K562 (cell line): ENCODE results near the gene CYS1. TPM values are rescaled to one million over a fixed set of nuclear protein-coding genes. Genes with fewer than 3 reads are reported as not detected.

Experiments
- ATAC-seq: fragments of 200-7000 bp; cut with Tn5 transposase; 3 replicates; pipeline ENCODE4 v1.9.1; 2020; ENCODE audit warnings: moderate library complexity
- BruUV-seq: library from RNA; stranded (reverse); fragments of 400-500 nt; replicated peaks from 2 replicates; lab custom pipeline; 2021; lab: Mats Ljungman, UMichigan
- CTCF ChIA-PET: fragments of 300-600 bp; formaldehyde crosslinking; extraction: SDS; loops from one replicate; lab custom pipeline; 2021; ENCODE audit warnings: low intra/inter-chr PET ratio; lab: Yijun Ruan, JAX
- POLR2A ChIA-PET: fragments of 300-600, 350-650 bp; sonication (Branson Sonifier 250); formaldehyde crosslinking; extraction: SDS; loops from one replicate; lab custom pipeline; 2021; ENCODE audit warnings: antibody characterized with exemption, inconsistent platforms; lab: Yijun Ruan, JAX
- DNase-seq, 4 experiments: peaks; one replicate each; pipeline versions ENCODE4 v3.0.0 to v3.0.0-alpha.2; 2011 to 2018; ENCODE audit warnings: low spot score in 3 of 4, mixed read lengths in 3 of 4; ENCODE audit errors: extremely low read depth in 1 of 4
- FAIRE-seq: peaks from 2 replicates; lab custom pipeline; 2011; peaks lifted over from hg19 to GRCh38; lab: Jason Lieb, UNC
- H2AFZ ChIP-seq: 2 replicates; pipeline ENCODE4 v1.6.0; 2011; ENCODE audit warnings: low read depth, low read length, control low read depth, inconsistent platforms
- H3K27ac ChIP-seq: fragments of 200-600 bp; 3 replicates; pipeline ENCODE4 v1.8.0; 2011; ENCODE audit warnings: low read depth, mild to moderate bottlenecking, control low read depth, inconsistent platforms, low read length, moderate library complexity, mixed read lengths; ENCODE audit errors: extremely low read depth
- H3K27me3 ChIP-seq, 2 experiments: fragments of 300-600 bp in 1 of 2; 2 replicates in 1 of 2; 3 replicates in 1 of 2; pipeline versions ENCODE4 v1.6.0 to v1.8.0; 2011; ENCODE audit warnings: inconsistent platforms in 2 of 2, low read length in 2 of 2, mild to moderate bottlenecking in 1 of 2, mixed read lengths in 1 of 2, moderate library complexity in 1 of 2; ENCODE audit not compliant: control insufficient read depth in 2 of 2, insufficient read depth in 2 of 2
- H3K36me3 ChIP-seq: fragments of 300-600 bp; 3 replicates; pipeline ENCODE4 v1.8.0; 2011; ENCODE audit warnings: mild to moderate bottlenecking, low read length, inconsistent platforms; ENCODE audit not compliant: control insufficient read depth, insufficient read depth
- H3K4me1 ChIP-seq, 2 experiments: fragments of 200-600 bp in 1 of 2; replicated peaks in 1 of 2; 2 replicates in 1 of 2; 3 replicates in 1 of 2; pipeline versions ENCODE4 v1.5.1 to v1.8.0; 2011; ENCODE audit warnings: inconsistent platforms in 2 of 2, low read length in 2 of 2, mild to moderate bottlenecking in 1 of 2, mixed read lengths in 1 of 2, moderate library complexity in 1 of 2; ENCODE audit not compliant: control insufficient read depth in 2 of 2, insufficient read depth in 2 of 2
- H3K4me2 ChIP-seq: 2 replicates; pipeline ENCODE4 v1.6.1; 2011; ENCODE audit warnings: low read length, control low read depth, inconsistent platforms, mixed read lengths; ENCODE audit not compliant: insufficient read depth
- H3K4me3 ChIP-seq: fragments of 200-600 bp; sonication (generic), shearing (Covaris generic); 2 replicates; pipeline ENCODE4 v1.5.1; 2016; ENCODE audit warnings: control low read depth, inconsistent platforms
- H3K79me2 ChIP-seq: fragments of 200-600 bp; 3 replicates; pipeline ENCODE4 v1.8.0; 2011; ENCODE audit warnings: low read length, inconsistent platforms; ENCODE audit not compliant: control insufficient read depth, insufficient read depth
- H3K9ac ChIP-seq, 2 experiments: 2 replicates each; pipeline versions ENCODE4 v1.6.0 to v1.6.1; 2011; ENCODE audit warnings: low read depth in 2 of 2, low read length in 2 of 2, control low read depth in 1 of 2, inconsistent platforms in 1 of 2, mild to moderate bottlenecking in 1 of 2, mixed read lengths in 1 of 2; ENCODE audit not compliant: insufficient read depth in 1 of 2
- H3K9me1 ChIP-seq: one replicate; pipeline ENCODE4 v1.6.0; 2011; ENCODE audit warnings: inconsistent platforms, mild to moderate bottlenecking, low read length, moderate library complexity; ENCODE audit not compliant: control insufficient read depth, insufficient read depth
- H3K9me3 ChIP-seq: replicated peaks from 2 replicates; pipeline ENCODE4 v1.5.1; 2011; ENCODE audit warnings: low read depth, low read length, inconsistent platforms; ENCODE audit not compliant: control insufficient read depth, insufficient read depth
- H4K20me1 ChIP-seq: replicated peaks from 2 replicates; pipeline ENCODE4 v1.6.1; 2011; ENCODE audit warnings: low read length, inconsistent platforms, mixed read lengths; ENCODE audit not compliant: control insufficient read depth, insufficient read depth
- BRF1 ChIP-seq: IDR thresholded peaks from 3 replicates; pipeline ENCODE4 v1.6.1; 2011; ENCODE audit warnings: borderline replicate concordance, mild to moderate bottlenecking; ENCODE audit not compliant: insufficient read length; ENCODE audit errors: extremely low read depth
- CBX8 ChIP-seq: fragments of 200-600 bp; sonication (generic); IDR thresholded peaks from 2 replicates; pipeline ENCODE4 v1.6.1; 2012; ENCODE audit warnings: borderline replicate concordance, mixed run types, low read depth, mild to moderate bottlenecking, moderate library complexity, mixed read lengths, low read length, control low read depth, inconsistent platforms; ENCODE audit not compliant: poor library complexity, severe bottlenecking; ENCODE audit errors: extremely low read depth
- EZH2 ChIP-seq: IDR thresholded peaks from 2 replicates; pipeline ENCODE4 v1.6.1; 2012; ENCODE audit warnings: low read depth, mild to moderate bottlenecking, inconsistent platforms, low read length, borderline replicate concordance
- FOXA1 ChIP-seq: fragments of 450-650 bp; IDR thresholded peaks from 2 replicates; pipeline ENCODE4 v1.6.1; 2016; ENCODE audit warnings: mild to moderate bottlenecking, borderline replicate concordance
- JUN ChIP-seq, 2 experiments: sonication (generic) in 1 of 2; formaldehyde crosslinking in 1 of 2; IDR thresholded peaks; 2 replicates each; pipeline versions ENCODE4 v1.6.1 to v1.8.0; 2012 to 2022; ENCODE audit warnings: borderline replicate concordance in 2 of 2, mild to moderate bottlenecking in 2 of 2, improper control_type of control experiment in 1 of 2, low read depth in 1 of 2, low read length in 1 of 2, missing genetic modification reagents in 1 of 2
- NEUROD1 ChIP-seq: fragments of 150-350 bp; IDR thresholded peaks from 2 replicates; pipeline ENCODE4 v1.6.1; 2014; ENCODE audit warnings: borderline replicate concordance, low read length, low read depth; ENCODE audit not compliant: partially characterized antibody
- NFATC3 ChIP-seq: fragments of 450-650 bp; IDR thresholded peaks from 2 replicates; pipeline ENCODE4 v1.6.1; 2017; ENCODE audit warnings: mild to moderate bottlenecking
- PTTG1 ChIP-seq: fragments of 450-650 bp; IDR thresholded peaks from 2 replicates; pipeline ENCODE4 v1.6.1; 2016; ENCODE audit warnings: low read depth, mild to moderate bottlenecking, missing genetic modification characterization, missing compliant biosample characterization
- SIX5 ChIP-seq, 2 experiments: IDR thresholded peaks; 2 replicates each; pipeline ENCODE4 v1.6.1; 2011; ENCODE audit warnings: low read length in 2 of 2, borderline replicate concordance in 1 of 2, low read depth in 1 of 2, mild to moderate bottlenecking in 1 of 2, moderate library complexity in 1 of 2; ENCODE audit not compliant: insufficient read depth in 1 of 2
- ZNF780A ChIP-seq: fragments of 250-450 bp; sonication (Bioruptor Pico); IDR thresholded peaks from 2 replicates; pipeline ENCODE4 v1.5.0; 2021; ENCODE audit warnings: mild to moderate bottlenecking
- WGBS: fragments of 100-300 bp; shearing (Covaris generic); methylation state at CpG from one replicate; pipeline ENCODE4 v1.1.6; 2016; ENCODE audit warnings: low coverage, mixed read lengths; ENCODE audit not compliant: insufficient coverage; ENCODE audit errors: missing lambda C conversion rate; 5-methylcytosine and 5-hydroxymethylcytosine counted together
- in situ Hi-C: fragments of 300-500 bp; cut with MboI; formaldehyde crosslinking; loops from 4 replicates; pipeline ENCODE4 v1.15.0; 2018; ENCODE audit warnings: inconsistent platforms, mixed read lengths
- intact Hi-C: fragments of 100-400 bp; cut with micrococcal nuclease; formaldehyde crosslinking; loops from 2 replicates; pipeline ENCODE4 v1.14.2; 2022
- polyA plus RNA-seq, 8 experiments: library from polyadenylated mRNA; depleted of rRNA in 4 of 8; stranded (reverse) in 5 of 8; unstranded in 3 of 8; fragments of >200 nt; fragmentation: Nextera tagmentation in 2 of 8; fragmentation: Illumina TruSeq in 1 of 8; extraction: Ambion mirVana in 2 of 8; extraction: Trizol in 1 of 8; gene quantifications; 2 replicates each; pipeline versions ENCODE4 v1.2.1 to v1.2.3, GENCODE V29; 2011 to 2014; ENCODE audit warnings: inconsistent platforms in 1 of 8, missing spikeins in 1 of 8
- total RNA-seq, 7 experiments: library from RNA; depleted of rRNA in 6 of 7; stranded (reverse); fragments of >200 nt in 6 of 7; fragmentation: Illumina TruSeq in 2 of 7; extraction: Trizol in 2 of 7; gene quantifications; 2 replicates each; pipeline versions ENCODE4 v1.2.1 to v1.2.3, GENCODE V29; 2011 to 2021; ENCODE audit warnings: low replicate concordance in 1 of 7
- TF ChIP-seq, protein P1 (sequence below): fragments of 250-450 bp; sonication (Bioruptor Pico); IDR thresholded peaks from 2 replicates; pipeline ENCODE4 v1.8.0; 2021; ENCODE audit warnings: mild to moderate bottlenecking, moderate library complexity
- TF ChIP-seq, protein P2 (sequence below), 3 experiments: IDR thresholded peaks in 2 of 3; conservative IDR thresholded peaks in 1 of 3; 2 replicates each; pipeline ENCODE4 v1.5.1; 2011 to 2012; ENCODE audit warnings: low read length in 3 of 3, mild to moderate bottlenecking in 3 of 3, control low read depth in 2 of 3, improper control_type of control experiment in 1 of 3, inconsistent platforms in 1 of 3, low read depth in 1 of 3, mixed read lengths in 1 of 3, moderate library complexity in 1 of 3; ENCODE audit not compliant: insufficient read depth in 2 of 3
- TF ChIP-seq, protein P3 (sequence below): fragments of 250-450 bp; sonication (Bioruptor Pico); IDR thresholded peaks from 2 replicates; pipeline ENCODE4 v1.9.0; 2021; ENCODE audit warnings: mild to moderate bottlenecking, inconsistent platforms

CYS1 gene
- total and polyA plus RNA-seq, 9 of the 15 experiments (the other 6 are each of a cell fraction or from before 2014, with no cell fraction given), result 0.11 to 0.13 TPM; not detected in 7

DNA sequence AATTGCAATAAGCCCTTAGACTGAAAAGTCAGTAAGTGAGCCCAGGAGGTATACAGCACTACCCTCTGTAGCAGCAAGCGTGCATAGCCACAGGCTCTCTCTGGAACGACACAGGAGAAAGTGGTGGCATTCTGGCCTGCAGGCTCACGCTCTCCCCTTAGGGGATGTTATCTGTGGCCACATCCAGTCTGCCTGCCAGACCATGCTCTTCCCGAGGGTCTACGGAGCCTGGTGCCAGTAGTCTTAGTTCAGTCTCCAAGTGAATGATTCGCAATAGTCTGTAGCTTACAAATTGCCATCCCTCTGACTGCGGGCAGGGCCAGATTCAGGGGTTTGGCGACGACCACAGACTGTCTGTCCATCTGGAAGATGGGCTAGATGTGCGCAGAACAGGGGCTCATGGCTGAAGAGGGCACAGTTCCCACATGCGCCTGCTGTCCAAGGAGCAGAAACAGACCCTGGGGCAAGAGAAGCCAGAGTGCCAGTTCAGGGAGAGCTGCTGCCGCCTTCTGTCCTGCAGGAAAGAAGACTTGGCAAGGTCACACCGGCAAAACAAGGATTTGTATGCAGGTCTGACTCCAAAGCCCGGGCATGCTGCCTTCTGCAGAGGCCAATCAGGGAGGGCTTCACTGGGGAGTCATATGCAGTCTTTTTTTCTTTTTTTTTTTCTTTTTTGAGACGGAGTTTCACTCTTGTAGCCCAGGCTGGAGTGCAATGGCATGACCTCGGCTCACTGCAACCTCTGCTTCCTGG is 40.4 kb downstream of the CYS1 start:
- TF ChIP-seq, protein P1, sequence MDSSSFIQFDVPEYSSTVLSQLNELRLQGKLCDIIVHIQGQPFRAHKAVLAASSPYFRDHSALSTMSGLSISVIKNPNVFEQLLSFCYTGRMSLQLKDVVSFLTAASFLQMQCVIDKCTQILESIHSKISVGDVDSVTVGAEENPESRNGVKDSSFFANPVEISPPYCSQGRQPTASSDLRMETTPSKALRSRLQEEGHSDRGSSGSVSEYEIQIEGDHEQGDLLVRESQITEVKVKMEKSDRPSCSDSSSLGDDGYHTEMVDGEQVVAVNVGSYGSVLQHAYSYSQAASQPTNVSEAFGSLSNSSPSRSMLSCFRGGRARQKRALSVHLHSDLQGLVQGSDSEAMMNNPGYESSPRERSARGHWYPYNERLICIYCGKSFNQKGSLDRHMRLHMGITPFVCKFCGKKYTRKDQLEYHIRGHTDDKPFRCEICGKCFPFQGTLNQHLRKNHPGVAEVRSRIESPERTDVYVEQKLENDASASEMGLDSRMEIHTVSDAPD (CRISPR knock-in tag), result no peak
- no peak for TF ChIP-seq PTTG1 (tag)
- TF ChIP-seq, protein P2, sequence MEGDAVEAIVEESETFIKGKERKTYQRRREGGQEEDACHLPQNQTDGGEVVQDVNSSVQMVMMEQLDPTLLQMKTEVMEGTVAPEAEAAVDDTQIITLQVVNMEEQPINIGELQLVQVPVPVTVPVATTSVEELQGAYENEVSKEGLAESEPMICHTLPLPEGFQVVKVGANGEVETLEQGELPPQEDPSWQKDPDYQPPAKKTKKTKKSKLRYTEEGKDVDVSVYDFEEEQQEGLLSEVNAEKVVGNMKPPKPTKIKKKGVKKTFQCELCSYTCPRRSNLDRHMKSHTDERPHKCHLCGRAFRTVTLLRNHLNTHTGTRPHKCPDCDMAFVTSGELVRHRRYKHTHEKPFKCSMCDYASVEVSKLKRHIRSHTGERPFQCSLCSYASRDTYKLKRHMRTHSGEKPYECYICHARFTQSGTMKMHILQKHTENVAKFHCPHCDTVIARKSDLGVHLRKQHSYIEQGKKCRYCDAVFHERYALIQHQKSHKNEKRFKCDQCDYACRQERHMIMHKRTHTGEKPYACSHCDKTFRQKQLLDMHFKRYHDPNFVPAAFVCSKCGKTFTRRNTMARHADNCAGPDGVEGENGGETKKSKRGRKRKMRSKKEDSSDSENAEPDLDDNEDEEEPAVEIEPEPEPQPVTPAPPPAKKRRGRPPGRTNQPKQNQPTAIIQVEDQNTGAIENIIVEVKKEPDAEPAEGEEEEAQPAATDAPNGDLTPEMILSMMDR (IDR thresholded peaks at IDR 0.05 in 2 of 3, conservative IDR thresholded peaks at IDR 0.05 in 1 of 3; ENCODE audit: insufficient read depth in 2 of 3, low read depth in 1 of 3, low read length in 3 of 3), result no peak
- TF ChIP-seq BRF1, result no peak
- no peak for TF ChIP-seq NFATC3
- TF ChIP-seq ZNF780A, result no peak
- no peak for TF ChIP-seq FOXA1
- TF ChIP-seq, protein P3, sequence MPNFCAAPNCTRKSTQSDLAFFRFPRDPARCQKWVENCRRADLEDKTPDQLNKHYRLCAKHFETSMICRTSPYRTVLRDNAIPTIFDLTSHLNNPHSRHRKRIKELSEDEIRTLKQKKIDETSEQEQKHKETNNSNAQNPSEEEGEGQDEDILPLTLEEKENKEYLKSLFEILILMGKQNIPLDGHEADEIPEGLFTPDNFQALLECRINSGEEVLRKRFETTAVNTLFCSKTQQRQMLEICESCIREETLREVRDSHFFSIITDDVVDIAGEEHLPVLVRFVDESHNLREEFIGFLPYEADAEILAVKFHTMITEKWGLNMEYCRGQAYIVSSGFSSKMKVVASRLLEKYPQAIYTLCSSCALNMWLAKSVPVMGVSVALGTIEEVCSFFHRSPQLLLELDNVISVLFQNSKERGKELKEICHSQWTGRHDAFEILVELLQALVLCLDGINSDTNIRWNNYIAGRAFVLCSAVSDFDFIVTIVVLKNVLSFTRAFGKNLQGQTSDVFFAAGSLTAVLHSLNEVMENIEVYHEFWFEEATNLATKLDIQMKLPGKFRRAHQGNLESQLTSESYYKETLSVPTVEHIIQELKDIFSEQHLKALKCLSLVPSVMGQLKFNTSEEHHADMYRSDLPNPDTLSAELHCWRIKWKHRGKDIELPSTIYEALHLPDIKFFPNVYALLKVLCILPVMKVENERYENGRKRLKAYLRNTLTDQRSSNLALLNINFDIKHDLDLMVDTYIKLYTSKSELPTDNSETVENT, result no peak
- no peak for TF ChIP-seq CBX8
- no peak for TF ChIP-seq JUN (IDR thresholded peaks at IDR 0.05; ENCODE audit: borderline replicate concordance, low read depth, low read length)
- TF ChIP-seq JUN (CRISPR knock-in tag; IDR thresholded peaks at IDR 0.05; ENCODE audit: borderline replicate concordance), result no peak
- no peak for TF ChIP-seq NEUROD1
- TF ChIP-seq EZH2, result no peak
- TF ChIP-seq SIX5 (IDR thresholded peaks at IDR 0.05; ENCODE audit: borderline replicate concordance in 1 of 2, insufficient read depth in 1 of 2, low read depth in 1 of 2, low read length in 2 of 2), result no peak
- TF ChIP-seq, all 486 proteins: peak for 0
- BruUV-seq, result no TSS peak
- WGBS, result 72% methylated on average over 14 of the region's 16 CpGs
- ChIA-PET POLR2A (interaction anchor here (0.6 to 1.4 kb wide), 5 partner anchors 10 to 196 kb away, joined by 3 to 4 read pairs (median 3); partner anchors contain the start of gene TAF1B), CTCF (no interaction called here)
- Histone ChIP-seq H3K9me3 (0 out of 2 replicates have a peak, but pooled peaks cover 2% of the 10 kb centered on the region), H2AFZ (no peak overlapping the region), H3K27ac (no peak overlapping the region), H3K4me3 (no peak overlapping the region), H3K9me1 (peaks cover 4% of the 10 kb centered on the region), H3K9ac (peak overlapping the region in 1 of 2 experiments; percentile 0; a peak in 1 of 4 replicates), H3K36me3 (peaks cover 4% of the 10 kb centered on the region; the same call in 2 of the 3 replicates), H3K27me3 (no peaks in the 10 kb centered on the region), H3K79me2 (peaks cover 16% of the 10 kb centered on the region), H4K20me1 (no peaks in the 10 kb centered on the region), H3K4me1 (peaks cover 14 to 59% of the 10 kb centered on the region in 2 experiments; a peak in 4 of 5 replicates), H3K4me2 (no peak overlapping the region; the same call in 1 of the 2 replicates)
- in situ Hi-C loops, result no loop called here
- FAIRE-seq, result no peak
- no peak for DNase-seq
- no peak for ATAC-seq
- intact Hi-C loops, result no loop called here
